ENCODE measurements around the gene CCDC88C.

DNA sequence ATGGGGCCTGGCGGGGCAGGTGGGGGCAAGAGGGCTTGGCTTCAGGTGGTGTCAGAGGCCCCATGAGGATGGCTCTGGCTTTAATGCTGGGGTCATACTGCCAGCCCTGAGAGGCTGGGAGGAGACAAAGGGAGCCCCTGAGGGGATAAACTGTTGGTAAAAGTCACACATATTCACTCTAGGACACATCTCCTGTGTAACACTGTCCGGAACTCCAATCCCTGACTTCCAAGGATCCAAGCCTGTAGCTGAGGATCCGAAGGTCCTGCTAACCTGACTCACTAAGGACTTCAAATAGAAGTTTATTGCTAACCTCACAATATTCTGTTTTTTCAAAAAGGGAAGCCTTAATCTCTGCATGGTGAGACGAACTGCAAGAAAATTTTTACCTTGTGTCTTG is 134.0 kb downstream of the CCDC88C start:
- TF ChIP-seq, protein P1, sequence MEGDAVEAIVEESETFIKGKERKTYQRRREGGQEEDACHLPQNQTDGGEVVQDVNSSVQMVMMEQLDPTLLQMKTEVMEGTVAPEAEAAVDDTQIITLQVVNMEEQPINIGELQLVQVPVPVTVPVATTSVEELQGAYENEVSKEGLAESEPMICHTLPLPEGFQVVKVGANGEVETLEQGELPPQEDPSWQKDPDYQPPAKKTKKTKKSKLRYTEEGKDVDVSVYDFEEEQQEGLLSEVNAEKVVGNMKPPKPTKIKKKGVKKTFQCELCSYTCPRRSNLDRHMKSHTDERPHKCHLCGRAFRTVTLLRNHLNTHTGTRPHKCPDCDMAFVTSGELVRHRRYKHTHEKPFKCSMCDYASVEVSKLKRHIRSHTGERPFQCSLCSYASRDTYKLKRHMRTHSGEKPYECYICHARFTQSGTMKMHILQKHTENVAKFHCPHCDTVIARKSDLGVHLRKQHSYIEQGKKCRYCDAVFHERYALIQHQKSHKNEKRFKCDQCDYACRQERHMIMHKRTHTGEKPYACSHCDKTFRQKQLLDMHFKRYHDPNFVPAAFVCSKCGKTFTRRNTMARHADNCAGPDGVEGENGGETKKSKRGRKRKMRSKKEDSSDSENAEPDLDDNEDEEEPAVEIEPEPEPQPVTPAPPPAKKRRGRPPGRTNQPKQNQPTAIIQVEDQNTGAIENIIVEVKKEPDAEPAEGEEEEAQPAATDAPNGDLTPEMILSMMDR (IDR thresholded peaks at IDR 0.05): no peak
- no peak for TF ChIP-seq POLR2A (IDR thresholded peaks at IDR 0.05)
